ENCODE measurements around the gene SUSD5. TPM values are rescaled to one million over a fixed set of nuclear protein-coding genes. Genes with fewer than 3 reads are reported as not detected.

The SUSD5 gene
- total RNA-seq, 1 experiment from 2014 or later: 16.3 TPM

DNA sequence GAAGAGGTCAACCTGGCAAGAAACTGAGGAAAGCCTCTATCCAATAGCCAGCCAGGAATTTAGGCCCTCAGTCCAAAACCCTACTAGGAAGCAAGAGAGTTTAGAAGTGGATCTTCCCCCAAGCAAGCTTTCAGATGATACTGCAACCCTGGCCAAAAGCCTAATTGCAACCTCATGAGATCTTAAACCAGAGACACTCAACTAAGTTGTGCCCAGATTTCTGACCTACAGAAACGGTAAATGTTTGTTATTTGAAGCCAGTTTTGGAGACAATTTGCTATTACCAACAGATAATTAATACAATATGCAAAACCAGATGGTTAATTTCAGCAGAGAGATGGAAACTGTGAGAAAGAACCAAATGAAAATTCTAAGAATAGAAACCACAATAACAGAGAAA, 21.7 kb upstream of the SUSD5 start:
- in situ Hi-C loops (cut with HindIII; ENCODE audit: low pct_unique_long_range_greater_than_20kb, low sequenced_read_pairs): no loop called here

GRCh38 chr3:33238923-33239322, 20.3 kb upstream of the SUSD5 start:
- DNase-seq (ENCODE audit: low read depth, low spot score): no peak
- TF ChIP-seq REST (IDR thresholded peaks at IDR 0.05; ENCODE audit: insufficient read depth in 1 of 2, low read depth in 2 of 2, low read length in 1 of 2) (no peak), CTCF (IDR thresholded peaks at IDR 0.05) (no peak)
- intact Hi-C loops (cut with micrococcal nuclease; ENCODE audit: unreplicated experiment) (no loop called here), in situ Hi-C loops (cut with HindIII; ENCODE audit: low pct_unique_long_range_greater_than_20kb, low sequenced_read_pairs) (no loop called here)
- no peaks in the 10 kb centered on the region for H3K4me1 ChIP-seq (ENCODE audit: control insufficient read depth, insufficient read depth, low read length)
- no peak overlapping the region for H3K4me3 ChIP-seq (ENCODE audit: low read depth in 2 of 2, low read length in 2 of 2)
- H3K9me3 ChIP-seq (ENCODE audit: control insufficient read depth, insufficient read depth, low read depth, low read length): no peaks in the 10 kb centered on the region
- CTCF ChIA-PET: no interaction called here
- no peak overlapping the region for H3K27ac ChIP-seq (ENCODE audit: low read length)
- POLR2A ChIA-PET: no interaction called here
- H3K36me3 ChIP-seq (ENCODE audit: control insufficient read depth, insufficient read depth, low read length): no peaks in the 10 kb centered on the region; the same call in 1 of the 2 replicates
- no TSS peak for BruUV-seq (replicated peaks)
- no peak for ATAC-seq
- H3K27me3 ChIP-seq (ENCODE audit: control insufficient read depth, insufficient read depth, low read length): no peaks in the 10 kb centered on the region; the same call in 1 of the 2 replicates

More for the DNA sequence above, 21.7 kb upstream of the SUSD5 start:
- BruUV-seq (replicated peaks): no TSS peak
- ChIA-PET CTCF (no interaction called here), POLR2A (no interaction called here)
- no peak for ATAC-seq
- no peak for TF ChIP-seq CTCF (IDR thresholded peaks at IDR 0.05)
- no peak for TF ChIP-seq TCF7L2 (IDR thresholded peaks at IDR 0.05; ENCODE audit: low read depth, low read length)
- no peak for TF ChIP-seq REST (IDR thresholded peaks at IDR 0.05; ENCODE audit: insufficient read depth in 1 of 2, low read depth in 2 of 2, low read length in 1 of 2)
- TF ChIP-seq POLR2AphosphoS5 (IDR thresholded peaks at IDR 0.05; ENCODE audit: low read depth, low read length): no peak
- TF ChIP-seq SIN3A (IDR thresholded peaks at IDR 0.05; ENCODE audit: borderline replicate concordance, insufficient read depth, low read depth, low read length): no peak
- intact Hi-C loops (cut with micrococcal nuclease; ENCODE audit: unreplicated experiment): no loop called here
- no peaks in the 10 kb centered on the region for H3K4me1 ChIP-seq (ENCODE audit: control insufficient read depth, insufficient read depth, low read length)
- H3K27me3 ChIP-seq (ENCODE audit: control insufficient read depth, insufficient read depth, low read length): no peaks in the 10 kb centered on the region; the same call in 1 of the 2 replicates
- DNase-seq (ENCODE audit: low read depth, low spot score): no peak
- H3K9me3 ChIP-seq (ENCODE audit: control insufficient read depth, insufficient read depth, low read depth, low read length): no peaks in the 10 kb centered on the region
- H3K4me3 ChIP-seq (ENCODE audit: low read depth in 2 of 2, low read length in 2 of 2): no peak overlapping the region
- H3K36me3 ChIP-seq (ENCODE audit: control insufficient read depth, insufficient read depth, low read length): no peaks in the 10 kb centered on the region; the same call in 1 of the 2 replicates
- no peak overlapping the region for H3K27ac ChIP-seq (ENCODE audit: low read length)
